ENCODE measurements around the gene API5.
"Not testable (repeated sequence)": the region's sequence is repeated elsewhere in the genome, so short reads cannot be mapped to it uniquely, and the experiment has no call there.

The API5 gene

DNA sequence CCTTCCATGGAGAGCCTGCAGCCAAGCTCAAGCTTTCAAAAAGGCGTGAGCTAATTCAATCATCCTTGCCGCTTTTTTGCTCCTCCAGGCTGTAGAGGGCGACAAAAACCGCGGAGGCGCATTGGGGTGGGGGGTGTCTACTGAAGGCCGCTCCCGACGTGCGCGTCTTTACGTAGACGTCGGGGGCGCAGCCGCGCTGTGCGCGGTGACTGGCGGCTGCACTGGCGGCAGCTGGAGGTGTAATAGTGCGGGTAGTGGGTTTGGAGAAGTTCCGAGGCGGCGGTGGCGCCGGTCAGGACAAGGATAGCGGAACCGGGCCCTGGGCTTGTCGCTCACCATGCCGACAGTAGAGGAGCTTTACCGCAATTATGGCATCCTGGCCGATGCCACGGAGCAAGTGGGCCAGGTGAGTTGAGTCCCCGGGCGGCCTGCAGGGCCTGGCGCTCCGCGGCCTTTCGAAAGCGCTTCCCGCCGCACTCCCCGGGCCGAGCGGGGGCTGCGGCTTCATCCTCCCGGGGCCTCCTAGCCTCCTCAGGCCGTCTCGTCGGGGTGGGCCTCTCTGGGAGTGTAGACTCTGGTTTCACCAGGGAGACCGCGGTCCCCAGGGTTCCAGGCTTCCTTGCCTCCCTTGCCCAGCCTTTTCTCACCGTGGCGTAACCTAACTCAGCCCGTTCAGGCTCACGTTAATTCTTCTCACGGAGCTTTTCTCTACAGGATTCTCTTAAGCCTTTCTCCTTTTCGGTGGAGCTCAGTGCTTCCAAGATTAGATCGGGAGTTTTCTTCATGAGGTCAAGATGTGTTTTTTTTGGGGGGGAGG, at the start of gene API5:
TSS of gene API5 (plus strand) at position 206 of the 817 bp plus-strand sequence. CDS start at position 338, 132 bp downstream.
- peak; percentile 92 for DNase-seq

DNA sequence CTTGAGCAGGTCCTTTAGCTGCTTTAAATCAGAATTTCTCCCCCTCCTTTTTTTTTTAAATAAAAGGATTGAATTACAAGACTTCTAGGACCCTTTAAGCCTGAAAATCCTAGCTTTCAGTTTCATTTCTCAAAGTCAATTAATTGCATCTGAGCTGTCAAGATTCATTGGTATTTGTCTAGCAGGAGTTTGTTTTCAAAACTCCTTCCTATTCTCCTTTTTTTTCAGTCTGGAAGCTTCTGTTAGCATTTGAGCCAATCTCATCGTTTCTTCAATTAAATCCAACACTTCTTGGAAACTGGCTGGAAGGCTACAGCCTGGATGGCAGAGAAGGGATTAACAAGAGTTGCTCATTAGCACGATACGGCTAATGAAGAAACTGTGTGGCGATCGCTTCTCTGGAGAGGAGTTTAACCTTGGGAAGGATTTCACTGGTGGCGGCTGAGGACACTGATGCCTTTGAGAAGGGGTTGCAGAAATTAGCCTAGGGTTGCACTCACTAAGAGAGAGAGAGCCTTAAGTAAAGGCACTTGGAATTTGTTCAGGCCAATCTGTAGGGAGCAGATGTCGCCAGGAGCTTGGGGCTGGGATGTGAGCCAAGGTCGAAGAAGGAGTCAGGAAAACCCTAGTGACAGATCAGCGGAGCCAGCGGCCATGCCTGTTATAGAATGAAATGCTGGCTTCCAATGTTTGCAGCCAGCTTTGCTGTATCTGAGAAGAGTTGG, 43.8 kb upstream of the API5 start:
- no peak for DNase-seq

DNA sequence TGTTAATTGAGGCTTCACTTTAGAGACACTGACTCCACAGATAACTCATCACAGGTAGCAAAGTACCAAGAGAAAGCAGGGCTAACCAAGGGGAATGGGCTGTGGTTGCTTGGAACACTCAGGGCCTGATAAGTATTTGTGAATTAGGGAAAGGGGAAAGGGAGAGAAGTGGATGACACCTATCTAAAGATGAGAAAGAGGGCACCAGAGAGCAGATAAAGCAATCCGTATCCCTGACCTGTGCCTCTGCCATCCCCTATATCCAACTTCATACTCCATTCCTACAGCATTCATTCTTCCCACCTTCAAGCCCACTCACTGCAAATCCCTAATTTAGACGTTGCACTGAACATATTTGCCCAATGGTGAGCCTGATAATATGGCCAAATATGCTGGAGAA, 43.0 kb upstream of the API5 start:
- no peak for DNase-seq

DNA sequence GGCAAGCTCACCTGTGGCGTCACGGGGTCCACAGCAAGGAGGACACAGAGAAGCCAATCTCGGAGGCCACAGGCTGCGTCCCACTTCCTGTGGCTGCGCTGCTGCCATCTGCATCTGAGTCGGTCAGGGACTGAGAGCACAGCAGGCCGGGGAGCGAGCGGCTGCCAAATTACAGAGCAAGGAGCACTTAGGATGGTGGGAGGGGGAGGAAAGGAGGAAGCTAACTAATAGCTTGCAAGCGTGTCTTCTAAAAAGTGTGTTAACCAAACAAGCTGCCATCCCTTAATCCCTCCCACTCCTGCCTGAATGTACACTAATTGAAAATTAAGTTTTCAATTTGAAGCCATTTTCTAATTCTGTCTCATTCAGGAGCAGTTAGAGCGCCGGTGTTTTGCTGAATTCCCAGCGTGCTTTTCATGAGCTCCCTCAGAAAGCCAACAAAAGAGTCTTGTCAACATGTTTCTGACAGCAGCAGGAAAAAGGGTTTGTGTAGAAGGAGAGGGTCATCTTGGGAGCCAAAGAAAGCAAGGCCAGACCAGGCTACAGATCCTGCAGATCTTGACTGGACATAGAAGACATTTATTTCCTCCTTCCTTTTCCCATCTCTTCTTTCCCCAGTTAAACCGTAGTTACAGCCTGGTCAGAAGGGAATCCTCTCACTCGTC, 42.4 kb upstream of the API5 start:
- DNase-seq, result no peak

DNA sequence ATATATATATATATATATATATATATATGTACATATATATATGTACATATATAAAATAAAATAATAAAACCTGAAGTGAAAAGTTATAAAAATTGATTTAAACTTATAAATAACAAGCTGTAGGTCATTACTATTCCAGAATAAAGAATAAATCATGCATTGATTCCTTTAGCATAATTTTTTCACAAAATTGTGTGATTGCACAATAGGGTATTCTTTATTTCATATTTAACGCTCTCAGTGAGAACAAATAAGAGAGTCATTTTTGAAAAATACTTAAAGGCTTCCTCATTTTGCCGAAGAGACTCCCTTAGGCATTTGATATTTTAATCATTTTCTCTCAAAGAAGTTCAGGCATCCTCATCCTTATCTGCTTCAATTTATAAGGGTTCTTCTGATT, 41.3 kb upstream of the API5 start:
- no peak for DNase-seq

DNA sequence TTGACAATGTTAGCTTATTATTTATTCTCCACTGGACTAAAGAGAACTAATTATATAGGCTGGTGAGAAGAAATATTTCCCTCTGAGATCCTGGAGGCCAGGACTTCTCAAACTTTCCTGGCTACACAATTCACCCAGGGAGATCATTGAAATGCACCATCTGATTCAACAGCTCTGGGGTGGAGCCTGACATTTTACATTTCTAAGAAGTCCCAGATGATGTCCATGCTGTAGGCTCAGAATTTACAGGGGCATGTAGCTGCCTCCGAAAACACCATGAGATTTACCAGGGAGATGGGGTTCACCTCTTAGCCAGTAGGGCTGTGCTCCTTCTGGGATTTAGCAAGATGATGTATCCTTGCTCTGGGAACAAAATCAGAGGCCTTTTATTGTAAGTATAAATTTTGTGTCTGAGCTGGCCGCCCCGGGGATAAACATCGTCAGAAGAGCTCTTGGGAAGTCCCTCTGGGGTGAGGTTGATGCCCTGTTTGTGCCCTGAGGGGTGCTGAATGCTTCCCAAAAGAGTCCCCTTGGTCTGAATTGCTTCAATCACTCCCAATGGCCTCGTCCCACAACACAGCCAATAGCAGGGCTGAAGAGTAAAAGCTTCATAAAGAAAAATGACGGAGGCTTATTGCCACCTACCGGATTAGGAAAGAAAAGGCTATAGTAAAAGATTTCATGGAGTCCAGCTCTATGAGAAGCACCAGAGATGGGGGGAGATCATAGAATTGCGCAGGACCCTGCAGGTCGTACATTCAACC, 33.4 kb upstream of the API5 start:
- DNase-seq, result peak; percentile 50

- no peak for DNase-seq
Measured at GRCh38 chr11:43282607-43283440, 29.0 kb upstream of the API5 start.

GRCh38 chr11:43285826-43286225, 26.0 kb upstream of the API5 start:
- no peak for DNase-seq

DNA sequence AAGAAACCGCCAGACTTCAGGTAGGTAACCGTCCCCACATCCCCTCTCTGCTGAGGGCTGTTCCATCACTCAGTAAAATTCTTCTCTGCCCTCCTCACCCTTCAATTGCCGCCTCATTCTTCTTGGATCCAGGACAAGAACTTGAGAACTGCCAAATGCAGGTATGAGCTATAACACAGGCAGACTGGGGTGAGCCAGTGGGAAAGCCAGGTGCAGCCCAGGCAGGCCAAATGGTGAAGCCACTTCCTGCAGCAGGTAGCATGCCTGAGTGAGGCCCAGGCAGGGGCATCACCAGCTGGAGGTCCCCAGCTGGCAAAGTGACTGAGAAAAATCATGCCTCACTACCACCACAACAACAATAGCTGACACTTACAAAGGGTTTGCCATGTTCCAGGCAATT, 22.4 kb upstream of the API5 start:
- no peak for DNase-seq

DNA sequence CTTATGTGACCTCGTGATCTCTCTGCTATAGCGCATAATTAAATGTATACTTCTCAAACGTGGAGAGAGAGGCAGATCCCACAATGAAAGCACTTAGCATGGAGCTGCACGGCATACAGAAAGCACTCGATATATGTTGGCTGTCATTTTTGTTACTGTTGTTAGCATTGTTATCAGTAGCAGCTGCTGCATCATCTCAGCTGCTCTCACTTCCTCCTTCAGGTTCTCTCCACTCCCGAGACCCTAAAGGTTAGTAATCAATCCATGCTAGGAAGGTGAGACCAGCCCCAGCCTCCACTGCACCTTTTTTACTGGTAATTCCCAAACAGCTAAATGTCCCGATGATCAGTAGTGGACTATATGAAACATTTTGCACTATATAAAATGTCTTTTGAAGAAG, 13.4 kb upstream of the API5 start:
- no peak for DNase-seq

DNA sequence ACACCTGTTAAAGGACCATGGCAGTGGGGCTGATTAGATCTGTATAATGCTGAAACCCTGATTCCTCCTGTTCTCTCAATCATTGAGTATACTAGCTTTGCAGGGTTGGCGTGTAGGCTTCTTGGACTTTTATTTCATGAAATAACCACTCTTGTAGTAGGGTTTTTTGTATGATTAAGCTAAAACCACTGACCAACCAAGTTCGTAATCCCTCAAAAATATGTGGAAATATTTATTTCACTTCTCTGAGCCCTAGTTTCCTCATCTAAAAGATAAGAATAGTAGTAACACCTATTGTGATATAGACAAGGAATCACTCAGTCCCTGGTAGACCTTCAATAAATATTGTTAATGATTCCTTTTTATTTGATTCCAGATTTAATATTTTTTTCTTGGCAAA, 4.2 kb downstream of the API5 start:
- DNase-seq, result no peak

DNA sequence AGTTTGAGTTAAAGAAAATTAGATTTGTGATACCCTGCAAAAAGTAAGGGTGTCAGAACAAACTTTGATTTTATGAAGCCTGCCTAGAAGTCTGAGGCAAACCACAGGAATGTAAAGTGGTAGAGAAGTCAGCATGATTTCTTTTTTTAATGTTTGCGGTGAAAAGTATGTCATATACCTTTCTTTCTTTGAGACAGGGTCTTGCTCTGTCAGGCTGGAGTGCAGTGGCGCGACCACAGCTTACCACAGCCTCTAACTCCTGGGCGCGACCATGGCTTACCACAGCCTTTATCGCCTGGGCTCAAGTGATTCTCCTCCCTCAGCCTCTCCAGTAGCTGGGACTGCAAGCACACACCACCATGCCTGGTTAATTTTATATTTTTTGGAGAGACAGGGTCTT, 4.7 kb downstream of the API5 start:
- no peak for DNase-seq

- DNase-seq, result no peak
Measured at GRCh38 chr11:43327987-43328386, 16.2 kb downstream of the API5 start.

- DNase-seq, result no peak
Measured at GRCh38 chr11:43328482-43328881, 16.7 kb downstream of the API5 start.

- DNase-seq, result no peak
Measured at GRCh38 chr11:43341159-43341558, 29.4 kb downstream of the API5 start.

GRCh38 chr11:43351426-43351825, 39.6 kb downstream of the API5 start:
- DNase-seq, result not testable (repeated sequence)

- DNase-seq, result no peak
Measured at GRCh38 chr11:43354311-43354710, 42.5 kb downstream of the API5 start.

GRCh38 chr11:43356336-43356735, 44.5 kb downstream of the API5 start:
- DNase-seq, result no peak

DNA sequence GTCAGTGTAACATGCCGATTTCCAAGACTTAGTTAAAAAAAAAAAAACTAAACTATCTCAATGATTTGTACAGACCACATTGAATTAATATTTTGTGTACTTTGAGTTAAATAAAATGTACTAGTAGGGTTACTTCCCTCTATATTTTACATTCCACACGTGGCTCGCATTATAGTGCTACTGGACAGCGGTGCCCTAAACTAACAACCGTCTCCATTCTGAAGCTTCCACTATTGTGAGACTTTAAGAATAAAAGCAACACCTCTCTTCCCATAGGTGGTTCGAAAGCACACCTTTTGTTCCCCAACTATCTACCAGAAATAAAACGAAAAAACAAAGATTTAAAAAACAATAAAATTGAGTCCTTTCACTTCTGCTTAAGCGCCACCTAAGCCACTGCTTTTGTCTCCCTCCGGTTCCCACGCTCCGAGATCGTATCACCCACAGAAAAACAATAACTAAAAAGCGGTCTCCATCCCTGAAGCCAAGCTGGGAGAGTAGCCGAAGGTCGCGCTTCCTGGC, 46.5 kb downstream of the API5 start:
- no peak for DNase-seq

- peak; percentile 92 for DNase-seq
Measured at GRCh38 chr11:43358801-43359421, 47.1 kb downstream of the API5 start, which contains the start of gene TTC17. TTC17 (plus strand) TSS chr11:43358920; CDS start chr11:43358955, 35 bp downstream.

DNA sequence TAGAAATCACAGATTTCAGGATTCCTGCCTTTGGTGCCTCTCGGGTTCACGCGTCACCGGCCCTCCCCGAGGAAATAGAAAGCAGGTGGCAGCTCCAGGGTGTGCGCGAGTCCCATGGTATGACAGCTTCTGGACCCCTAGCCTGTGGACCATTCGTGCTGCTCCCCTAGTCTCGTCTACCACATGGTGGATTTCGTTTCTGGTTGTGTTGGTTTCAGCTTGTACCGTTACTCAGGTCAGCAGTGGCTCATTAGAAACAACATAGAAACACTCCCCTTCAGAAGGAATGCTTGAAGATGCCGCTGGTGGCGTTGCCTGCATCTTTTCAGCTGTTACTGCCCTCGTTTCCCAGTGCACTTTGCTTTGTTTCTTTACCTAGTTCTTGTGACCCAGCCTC, 47.6 kb downstream of the API5 start:
- no peak for DNase-seq

Measured in NCI-H1436 (cell line).